Measurements from ENCODE around the gene DAZ1.
"Not testable (repeated sequence)": the region's sequence is repeated elsewhere in the genome, so short reads cannot be mapped to it uniquely, and the experiment has no call there.

Gene DAZ1
- total RNA-seq, result 0 reads per million in 2 donors

DNA sequence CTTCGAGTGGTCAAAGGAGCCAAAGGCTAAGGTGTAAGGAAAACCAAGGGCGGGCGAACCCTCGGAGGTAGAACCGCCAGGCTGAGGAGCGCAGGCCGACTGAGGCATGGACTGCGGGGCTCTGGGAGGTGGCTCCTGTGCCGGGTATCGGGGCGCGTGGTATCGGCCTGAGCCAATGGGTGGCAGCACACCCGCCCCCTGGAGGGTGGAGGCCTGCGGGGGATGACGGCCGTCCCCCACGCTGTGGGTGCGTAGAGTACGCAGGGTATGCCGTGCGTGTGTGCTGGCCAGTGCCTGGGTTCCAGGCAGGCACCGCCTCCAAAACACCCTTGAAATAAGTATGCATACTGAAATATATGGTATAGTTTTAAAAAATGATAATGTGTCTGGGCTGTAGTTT is at the start of gene DAZ1:
Gene DAZ1 (minus strand): TSS at position 101 of the 400 bp plus-strand sequence. CDS start 208 bp downstream, outside the sequence.
- DNase-seq, result not testable (repeated sequence)

DNA sequence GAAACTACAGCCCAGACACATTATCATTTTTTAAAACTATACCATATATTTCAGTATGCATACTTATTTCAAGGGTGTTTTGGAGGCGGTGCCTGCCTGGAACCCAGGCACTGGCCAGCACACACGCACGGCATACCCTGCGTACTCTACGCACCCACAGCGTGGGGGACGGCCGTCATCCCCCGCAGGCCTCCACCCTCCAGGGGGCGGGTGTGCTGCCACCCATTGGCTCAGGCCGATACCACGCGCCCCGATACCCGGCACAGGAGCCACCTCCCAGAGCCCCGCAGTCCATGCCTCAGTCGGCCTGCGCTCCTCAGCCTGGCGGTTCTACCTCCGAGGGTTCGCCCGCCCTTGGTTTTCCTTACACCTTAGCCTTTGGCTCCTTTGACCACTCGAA is 20.4 kb upstream of the DAZ1 start, which contains the start of gene DAZ2:
Gene DAZ2 (plus strand): TSS at position 301 of the 400 bp plus-strand sequence. CDS start 208 bp downstream, outside the sequence.
- not testable (repeated sequence) for DNase-seq

GRCh38 chrY:23210681-23211080 is 11.9 kb upstream of the DAZ1 start:
- DNase-seq, result not testable (repeated sequence)

GRCh38 chrY:23209802-23210495 is 11.1 kb upstream of the DAZ1 start:
- not testable (repeated sequence) for DNase-seq

- DNase-seq, result not testable (repeated sequence)
Observed at GRCh38 chrY:23207455-23207854, 8.6 kb upstream of the DAZ1 start.

Data from T-helper 9 cell (primary cell).